Ishikawa (cell line): ENCODE measurements around the gene HTT-AS.

Experiments
- CEBPB ChIP-seq: IDR thresholded peaks from 2 replicates; pipeline ENCODE4 v1.6.1; 2012
- EGR1 ChIP-seq: IDR thresholded peaks from 2 replicates; pipeline ENCODE4 v1.6.1; 2012
- FOXM1 ChIP-seq: IDR thresholded peaks from 2 replicates; pipeline ENCODE4 v1.6.1; 2012; ENCODE audit warnings: low read depth, borderline replicate concordance
- NFIC ChIP-seq: IDR thresholded peaks from 2 replicates; pipeline ENCODE4 v1.6.1; 2012
- RAD21 ChIP-seq: IDR thresholded peaks from 2 replicates; pipeline ENCODE4 v1.6.1; 2012; ENCODE audit warnings: low read depth
- TAF1 ChIP-seq: IDR thresholded peaks from 2 replicates; pipeline ENCODE4 v1.6.1; 2012; ENCODE audit warnings: low read depth, mild to moderate bottlenecking
- YY1 ChIP-seq: IDR thresholded peaks from 2 replicates; pipeline ENCODE4 v1.6.1; 2012; ENCODE audit warnings: low read depth
- ZBTB7A ChIP-seq: IDR thresholded peaks from 2 replicates; pipeline ENCODE4 v1.6.1; 2012; ENCODE audit warnings: low read depth
- TF ChIP-seq, protein P1 (sequence below): IDR thresholded peaks from 2 replicates; pipeline ENCODE4 v1.6.1; 2012
- TF ChIP-seq, protein P2 (sequence below): IDR thresholded peaks from 2 replicates; pipeline ENCODE4 v1.6.1; 2012; ENCODE audit warnings: low read depth, mild to moderate bottlenecking

DNA sequence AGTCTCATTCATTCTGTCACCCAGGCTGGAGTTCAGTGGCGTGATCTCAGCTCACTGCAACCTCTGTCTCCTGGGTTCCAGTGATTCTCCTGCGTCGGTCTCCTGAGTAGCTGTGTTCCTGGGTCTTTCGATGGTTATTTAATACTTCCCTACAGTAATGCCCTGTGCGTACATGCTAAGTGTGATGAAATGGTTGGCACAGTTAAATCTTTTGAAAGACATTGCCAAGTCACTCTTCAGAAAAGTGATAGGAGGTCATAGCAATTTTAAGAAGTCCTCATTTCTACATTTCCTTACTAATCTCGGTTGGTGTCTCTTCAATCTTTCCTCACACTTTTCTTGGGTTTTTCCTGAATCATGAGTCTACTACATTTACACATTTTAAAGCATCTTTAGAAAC, 14.4 kb downstream of the HTT-AS start:
- TF ChIP-seq TAF1: no peak
- no peak for TF ChIP-seq YY1
- no peak for TF ChIP-seq NFIC
- TF ChIP-seq FOXM1: no peak
- TF ChIP-seq RAD21: no peak
- TF ChIP-seq ZBTB7A: no peak
- no peak for TF ChIP-seq EGR1
- TF ChIP-seq, protein P1, sequence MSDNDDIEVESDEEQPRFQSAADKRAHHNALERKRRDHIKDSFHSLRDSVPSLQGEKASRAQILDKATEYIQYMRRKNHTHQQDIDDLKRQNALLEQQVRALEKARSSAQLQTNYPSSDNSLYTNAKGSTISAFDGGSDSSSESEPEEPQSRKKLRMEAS: no peak
- TF ChIP-seq, protein P2, sequence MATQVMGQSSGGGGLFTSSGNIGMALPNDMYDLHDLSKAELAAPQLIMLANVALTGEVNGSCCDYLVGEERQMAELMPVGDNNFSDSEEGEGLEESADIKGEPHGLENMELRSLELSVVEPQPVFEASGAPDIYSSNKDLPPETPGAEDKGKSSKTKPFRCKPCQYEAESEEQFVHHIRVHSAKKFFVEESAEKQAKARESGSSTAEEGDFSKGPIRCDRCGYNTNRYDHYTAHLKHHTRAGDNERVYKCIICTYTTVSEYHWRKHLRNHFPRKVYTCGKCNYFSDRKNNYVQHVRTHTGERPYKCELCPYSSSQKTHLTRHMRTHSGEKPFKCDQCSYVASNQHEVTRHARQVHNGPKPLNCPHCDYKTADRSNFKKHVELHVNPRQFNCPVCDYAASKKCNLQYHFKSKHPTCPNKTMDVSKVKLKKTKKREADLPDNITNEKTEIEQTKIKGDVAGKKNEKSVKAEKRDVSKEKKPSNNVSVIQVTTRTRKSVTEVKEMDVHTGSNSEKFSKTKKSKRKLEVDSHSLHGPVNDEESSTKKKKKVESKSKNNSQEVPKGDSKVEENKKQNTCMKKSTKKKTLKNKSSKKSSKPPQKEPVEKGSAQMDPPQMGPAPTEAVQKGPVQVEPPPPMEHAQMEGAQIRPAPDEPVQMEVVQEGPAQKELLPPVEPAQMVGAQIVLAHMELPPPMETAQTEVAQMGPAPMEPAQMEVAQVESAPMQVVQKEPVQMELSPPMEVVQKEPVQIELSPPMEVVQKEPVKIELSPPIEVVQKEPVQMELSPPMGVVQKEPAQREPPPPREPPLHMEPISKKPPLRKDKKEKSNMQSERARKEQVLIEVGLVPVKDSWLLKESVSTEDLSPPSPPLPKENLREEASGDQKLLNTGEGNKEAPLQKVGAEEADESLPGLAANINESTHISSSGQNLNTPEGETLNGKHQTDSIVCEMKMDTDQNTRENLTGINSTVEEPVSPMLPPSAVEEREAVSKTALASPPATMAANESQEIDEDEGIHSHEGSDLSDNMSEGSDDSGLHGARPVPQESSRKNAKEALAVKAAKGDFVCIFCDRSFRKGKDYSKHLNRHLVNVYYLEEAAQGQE: no peak
- TF ChIP-seq CEBPB: no peak
